Epithelial cell of proximal tubule (primary cell): ENCODE results near the gene FAM171A1. TPM values are rescaled to one million over a fixed set of nuclear protein-coding genes. Genes with fewer than 3 reads are reported as not detected.
"Not testable (repeated sequence)": the region's sequence is repeated elsewhere in the genome, so short reads cannot be mapped to it uniquely, and the experiment has no call there.

Experiments used
- DNase-seq: peaks from one replicate; pipeline ENCODE4 v3.0.0-alpha.2; 2011; ENCODE audit warnings: low read depth
- H3K4me3 ChIP-seq: 2 replicates; pipeline ENCODE4 v1.5.1; 2011; ENCODE audit warnings: low read depth, mild to moderate bottlenecking, low read length
- CTCF ChIP-seq: conservative IDR thresholded peaks from 2 replicates; pipeline ENCODE4 v1.5.1; 2012; ENCODE audit warnings: low read depth, mild to moderate bottlenecking, low read length
- total RNA-seq: library from RNA; depleted of rRNA; stranded (reverse); fragments of >200 nt; gene quantifications from 2 replicates; pipeline ENCODE4 v1.2.3, GENCODE V29; 2015

FAM171A1 gene
- total RNA-seq, 1 donor from 2014 or later = 20.2 TPM

GRCh38 chr10:15334650-15335323, 36.3 kb downstream of the FAM171A1 start:
- peak overlapping the region; percentile 7 for H3K4me3 ChIP-seq
- DNase-seq = no peak
- no peak for TF ChIP-seq CTCF

GRCh38 chr10:15333909-15334649, 37.0 kb downstream of the FAM171A1 start:
- TF ChIP-seq CTCF = no peak
- H3K4me3 ChIP-seq = peak overlapping the region; percentile 7
- DNase-seq = peak; percentile 96

- not testable (repeated sequence) for H3K4me3 ChIP-seq, DNase-seq
Observed at GRCh38 chr10:15333181-15333580, 37.9 kb downstream of the FAM171A1 start.

- no peak for TF ChIP-seq CTCF
- DNase-seq = no peak
- no peak overlapping the region for H3K4me3 ChIP-seq
Observed at GRCh38 chr10:15331461-15331860, 39.6 kb downstream of the FAM171A1 start.

GRCh38 chr10:15329437-15329836, 41.7 kb downstream of the FAM171A1 start:
- DNase-seq = no peak
- no peak for TF ChIP-seq CTCF
- no peak overlapping the region for H3K4me3 ChIP-seq

GRCh38 chr10:15325944-15326284, 45.2 kb downstream of the FAM171A1 start:
- H3K4me3 ChIP-seq = no peak overlapping the region
- no peak for DNase-seq
- no peak for TF ChIP-seq CTCF

GRCh38 chr10:15325243-15325943, 45.7 kb downstream of the FAM171A1 start:
- peak overlapping the region; percentile 12 for H3K4me3 ChIP-seq
- no peak for TF ChIP-seq CTCF
- DNase-seq = no peak
